A204.1 (cell line): ENCODE measurements around the gene FBXL14.
"Not testable (repeated sequence)": the region's sequence is repeated elsewhere in the genome, so short reads cannot be mapped to it uniquely, and the experiment has no call there.

Source experiments
- FAIRE-seq: peaks from 2 replicates; lab custom pipeline; 2012; peaks lifted over from hg19 to GRCh38; lab: Jason Lieb, UNC

Gene FBXL14

GRCh38 chr12:1572731-1573130 lies 21.6 kb downstream of the FBXL14 start:
- FAIRE-seq, result no peak

GRCh38 chr12:1567852-1568251 lies 26.5 kb downstream of the FBXL14 start:
- FAIRE-seq, result no peak

- FAIRE-seq, result no peak
These were observed 27.8 kb downstream of the FBXL14 start for GRCh38 chr12:1566449-1567135.

- no peak for FAIRE-seq
These were observed 29.2 kb downstream of the FBXL14 start for GRCh38 chr12:1565172-1565571.

GRCh38 chr12:1564067-1564466 lies 30.3 kb downstream of the FBXL14 start:
- FAIRE-seq, result no peak

GRCh38 chr12:1562813-1563407 lies 31.5 kb downstream of the FBXL14 start:
- no peak for FAIRE-seq

- no peak for FAIRE-seq
These were observed 33.7 kb downstream of the FBXL14 start for GRCh38 chr12:1560704-1561103.

- FAIRE-seq, result no peak
These were observed 34.7 kb downstream of the FBXL14 start for GRCh38 chr12:1559676-1560091.

GRCh38 chr12:1558108-1558507 lies 36.3 kb downstream of the FBXL14 start:
- FAIRE-seq, result not testable (repeated sequence)

- no peak for FAIRE-seq
These were observed 40.1 kb downstream of the FBXL14 start for GRCh38 chr12:1553987-1554982.

GRCh38 chr12:1553536-1553935 lies 40.8 kb downstream of the FBXL14 start:
- FAIRE-seq, result no peak

- no peak for FAIRE-seq
These were observed 41.4 kb downstream of the FBXL14 start for GRCh38 chr12:1552911-1553491.

GRCh38 chr12:1552171-1552570 lies 42.2 kb downstream of the FBXL14 start:
- FAIRE-seq, result no peak

GRCh38 chr12:1551496-1551895 lies 42.9 kb downstream of the FBXL14 start:
- FAIRE-seq, result no peak

GRCh38 chr12:1546931-1547640 lies 47.3 kb downstream of the FBXL14 start:
- no peak for FAIRE-seq

GRCh38 chr12:1544996-1545700 lies 49.2 kb downstream of the FBXL14 start:
- peak; percentile 52 for FAIRE-seq

- FAIRE-seq, result no peak
These were observed 51.8 kb downstream of the FBXL14 start for GRCh38 chr12:1542599-1542998.

GRCh38 chr12:1540690-1541089 lies 53.7 kb downstream of the FBXL14 start:
- FAIRE-seq, result no peak

- no peak for FAIRE-seq
These were observed 55.2 kb downstream of the FBXL14 start for GRCh38 chr12:1539135-1539534.

- FAIRE-seq, result no peak
These were observed 57.6 kb downstream of the FBXL14 start for GRCh38 chr12:1536817-1537216.

- no peak for FAIRE-seq
These were observed 59.6 kb downstream of the FBXL14 start for GRCh38 chr12:1534748-1535147.
